Smooth muscle cell (in vitro differentiated cells): Measurements from ENCODE around the gene XRCC4. TPM values are rescaled to one million over a fixed set of nuclear protein-coding genes. Genes with fewer than 3 reads are reported as not detected.
"Not testable (repeated sequence)": the region's sequence is repeated elsewhere in the genome, so short reads cannot be mapped to it uniquely, and the experiment has no call there.

Source experiments
- DNase-seq: peaks from one replicate; lab custom pipeline; 2025; ENCODE audit not compliant: unreplicated experiment; lab: John Stamatoyannopoulos, UW
- H2AFZ ChIP-seq: fragments of 200-600 bp; sonication (generic); 2 replicates; pipeline ENCODE4 v1.6.0; 2016; ENCODE audit warnings: antibody characterized with exemption, low read depth, mild to moderate bottlenecking
- H3F3A ChIP-seq: fragments of 200-600 bp; sonication (generic); 2 replicates; pipeline ENCODE4 v1.6.0; 2017; ENCODE audit warnings: antibody characterized with exemption, low read depth
- H3K27ac ChIP-seq: fragments of 200-600 bp; sonication (generic); 2 replicates; pipeline ENCODE4 v1.5.1; 2016; ENCODE audit warnings: low read depth, mild to moderate bottlenecking
- H3K27me3 ChIP-seq: fragments of 200-600 bp; sonication (generic); 2 replicates; pipeline ENCODE4 v1.6.1; 2016; ENCODE audit warnings: low read depth, mild to moderate bottlenecking
- H3K36me3 ChIP-seq: fragments of 200-600 bp; sonication (generic); 2 replicates; pipeline ENCODE4 v1.5.1; 2016; ENCODE audit warnings: low read depth
- H3K4me1 ChIP-seq: fragments of 200-600 bp; sonication (generic); 2 replicates; pipeline ENCODE4 v1.5.1; 2016; ENCODE audit warnings: low read depth
- H3K4me2 ChIP-seq: fragments of 200-600 bp; sonication (generic); 2 replicates; pipeline ENCODE4 v1.6.0; 2016; ENCODE audit warnings: mild to moderate bottlenecking
- H3K4me3 ChIP-seq: fragments of 200-600 bp; sonication (generic); 2 replicates; pipeline ENCODE4 v1.5.1; 2016; ENCODE audit warnings: mild to moderate bottlenecking
- H3K79me2 ChIP-seq: fragments of 200-600 bp; sonication (generic); 2 replicates; pipeline ENCODE4 v1.6.0; 2016; ENCODE audit warnings: low read depth, mild to moderate bottlenecking
- H3K9ac ChIP-seq: fragments of 200-600 bp; sonication (generic); 2 replicates; pipeline ENCODE4 v1.6.0; 2016; ENCODE audit warnings: low read depth
- H3K9me3 ChIP-seq: fragments of 200-600 bp; sonication (generic); replicated peaks from 2 replicates; pipeline ENCODE4 v1.5.1; 2016; ENCODE audit warnings: low read depth
- H4K20me1 ChIP-seq: fragments of 200-600 bp; sonication (generic); 2 replicates; pipeline ENCODE4 v1.6.0; 2016; ENCODE audit warnings: low read depth
- CTCF ChIP-seq: fragments of 200-600 bp; sonication (generic); IDR thresholded peaks from 2 replicates; pipeline ENCODE4 v1.5.1; 2017; ENCODE audit warnings: borderline replicate concordance, mild to moderate bottlenecking, antibody characterized with exemption; ENCODE audit not compliant: insufficient read depth, poor library complexity, severe bottlenecking
- WGBS: methylation state at CpG from one replicate; pipeline ENCODE4 v1.1.7; 2016; ENCODE audit warnings: low lambda C conversion rate; 5-methylcytosine and 5-hydroxymethylcytosine counted together
- polyA plus RNA-seq: library from polyadenylated mRNA; unstranded; fragments of >200 nt; fragmentation: Nextera tagmentation; extraction: Ambion mirVana; gene quantifications from 2 replicates; pipeline ENCODE4 v1.2.1, GENCODE V29; 2016
- total RNA-seq: library from RNA; depleted of rRNA; stranded (reverse); fragments of >200 nt; gene quantifications from 2 replicates; pipeline ENCODE4 v1.2.3, GENCODE V29; 2014

Gene XRCC4
- total and polyA plus RNA-seq, 2 experiments from 2014 or later: 98.1 to 110 TPM

GRCh38 chr5:83255268-83255667 lies 177.9 kb downstream of the XRCC4 start:
- DNase-seq: no peak
- Histone ChIP-seq H3K4me3 (no peak overlapping the region), H3F3A (no peaks in the 10 kb centered on the region), H3K27me3 (no peaks in the 10 kb centered on the region), H3K9me3 (no peaks in the 10 kb centered on the region), H3K4me2 (peak overlapping the region; percentile 33), H3K9ac (no peak overlapping the region), H3K36me3 (no peaks in the 10 kb centered on the region), H2AFZ (no peak overlapping the region), H3K27ac (peak overlapping the region; percentile 45), H3K4me1 (peaks cover 12% of the 10 kb centered on the region), H3K79me2 (no peaks in the 10 kb centered on the region), H4K20me1 (no peaks in the 10 kb centered on the region)
- WGBS: 100% methylated on average over 1 of the region's 1 CpG
- no peak for TF ChIP-seq CTCF

GRCh38 chr5:83256091-83256780 lies 178.9 kb downstream of the XRCC4 start:
- WGBS: 92% methylated on average over 2 of the region's 2 CpGs

GRCh38 chr5:83257684-83258083 lies 180.3 kb downstream of the XRCC4 start:
- not testable (repeated sequence) for H3K36me3 ChIP-seq, H2AFZ ChIP-seq, H3F3A ChIP-seq, H3K4me2 ChIP-seq, H3K27me3 ChIP-seq, H4K20me1 ChIP-seq, H3K79me2 ChIP-seq, DNase-seq, H3K27ac ChIP-seq, H3K9ac ChIP-seq, H3K9me3 ChIP-seq, H3K4me3 ChIP-seq
- peaks cover 12% of the 10 kb centered on the region for H3K4me1 ChIP-seq
- WGBS: 98% methylated on average over 2 of the region's 2 CpGs

More at GRCh38 chr5:83256091-83256780, 178.9 kb downstream of the XRCC4 start:
- no peaks in the 10 kb centered on the region for H3K27me3 ChIP-seq
- H3K4me1 ChIP-seq: peaks cover 12% of the 10 kb centered on the region
- peak overlapping the region; percentile 45 for H3K27ac ChIP-seq
- no peaks in the 10 kb centered on the region for H3K9me3 ChIP-seq
- no peaks in the 10 kb centered on the region for H4K20me1 ChIP-seq
- H2AFZ ChIP-seq: no peak overlapping the region
- no peaks in the 10 kb centered on the region for H3K79me2 ChIP-seq
- H3K9ac ChIP-seq: no peak overlapping the region
- no peaks in the 10 kb centered on the region for H3K36me3 ChIP-seq
- TF ChIP-seq CTCF: no peak
- no peaks in the 10 kb centered on the region for H3F3A ChIP-seq
- peak overlapping the region; percentile 29 for H3K4me2 ChIP-seq
- no peak overlapping the region for H3K4me3 ChIP-seq
- DNase-seq: no peak

- no peak for TF ChIP-seq CTCF
- Histone ChIP-seq H3K27me3 (no peaks in the 10 kb centered on the region), H3K27ac (no peak overlapping the region), H4K20me1 (no peaks in the 10 kb centered on the region), H3K9me3 (no peaks in the 10 kb centered on the region), H3K36me3 (no peaks in the 10 kb centered on the region), H2AFZ (no peak overlapping the region), H3K79me2 (no peaks in the 10 kb centered on the region), H3K4me1 (no peaks in the 10 kb centered on the region), H3K4me2 (peak overlapping the region; percentile 12), H3K4me3 (no peak overlapping the region), H3F3A (no peaks in the 10 kb centered on the region), H3K9ac (no peak overlapping the region)
- 10% methylated on average over 2 of the region's 2 CpGs for WGBS
- DNase-seq: no peak
These were observed 188.0 kb downstream of the XRCC4 start for GRCh38 chr5:83265318-83265717.
